Activated naive CD4-positive, alpha-beta T cell treated with anti-CD3 and anti-CD28 coated beads for 36 hours (primary cell): ENCODE results near the gene BTBD9. TPM values are rescaled to one million over a fixed set of nuclear protein-coding genes. Genes with fewer than 3 reads are reported as not detected.
"Not testable (repeated sequence)": the region's sequence is repeated elsewhere in the genome, so short reads cannot be mapped to it uniquely, and the experiment has no call there.

Source experiments
- CTCF ChIA-PET: fragments of 350-600 bp; sonication (Branson Sonifier 250); formaldehyde crosslinking; loops from one replicate; lab custom pipeline; 2021; ENCODE audit warnings: antibody characterized with exemption; lab: Charles Lee
- DNase-seq: peaks from one replicate; pipeline ENCODE4 v3.0.0-alpha.2; 2020
- H3K27ac Mint-ChIP-seq: one replicate; pipeline ENCODE4 v1.8.0; 2021; ENCODE audit warnings: mild to moderate bottlenecking, mixed read lengths
- H3K27me3 Mint-ChIP-seq: one replicate; pipeline ENCODE4 v1.8.0; 2021; ENCODE audit warnings: low read depth, mixed read lengths
- H3K36me3 Mint-ChIP-seq: one replicate; pipeline ENCODE4 v1.8.0; 2021; ENCODE audit warnings: low read depth, mixed read lengths
- H3K4me1 Mint-ChIP-seq: one replicate; pipeline ENCODE4 v1.8.0; 2021; ENCODE audit warnings: low read depth, mixed read lengths
- H3K4me3 Mint-ChIP-seq: one replicate; pipeline ENCODE4 v1.8.0; 2021; ENCODE audit warnings: mild to moderate bottlenecking, moderate library complexity, mixed read lengths
- H3K9me3 Mint-ChIP-seq: one replicate; pipeline ENCODE4 v1.8.0; 2021; ENCODE audit warnings: mixed read lengths
- intact Hi-C: fragments of 100-400 bp; cut with micrococcal nuclease; formaldehyde crosslinking; loops from one replicate; pipeline ENCODE4 v1.15.1; 2023
- total RNA-seq, 2 experiments: library from RNA; stranded (reverse); gene quantifications; one replicate each; pipeline ENCODE4 v1.2.3, GENCODE V29; 2021

The BTBD9 gene
- total RNA-seq, 2 experiments from 2014 or later: 9.5 to 11.1 TPM

- no peak for DNase-seq
- no peak overlapping the region for H3K27ac Mint-ChIP-seq
- intact Hi-C loops: no loop called here
- H3K27me3 Mint-ChIP-seq: no peaks in the 10 kb centered on the region
- H3K4me1 Mint-ChIP-seq: no peaks in the 10 kb centered on the region
- H3K9me3 Mint-ChIP-seq: no peaks in the 10 kb centered on the region
- CTCF ChIA-PET: no interaction called here
- no peak overlapping the region for H3K4me3 Mint-ChIP-seq
- peaks cover 5% of the 10 kb centered on the region for H3K36me3 Mint-ChIP-seq
Observed at GRCh38 chr6:38142178-38142902, 497.4 kb downstream of the BTBD9 start.

DNA sequence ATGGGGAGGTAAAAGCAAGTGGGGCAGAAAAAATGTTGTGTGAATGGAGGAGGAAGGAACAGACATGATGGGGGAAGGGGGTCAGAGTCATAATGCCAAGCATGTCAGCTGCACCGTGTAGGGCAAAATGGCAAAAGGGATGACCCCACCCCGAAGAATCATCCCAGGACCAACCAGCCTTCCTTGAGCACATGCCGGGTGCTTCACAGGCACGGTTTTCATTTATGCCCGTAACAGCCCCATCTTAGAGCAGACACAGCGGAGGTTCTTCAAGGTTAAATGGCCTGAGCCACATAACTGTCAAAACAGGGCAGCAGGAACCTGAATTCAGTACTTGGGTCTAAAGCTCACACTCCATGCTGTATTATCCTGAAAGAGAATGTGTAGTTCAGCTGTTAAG, 498.0 kb downstream of the BTBD9 start:
- CTCF ChIA-PET: interaction anchor here (0.5 kb wide), 1 partner anchor 67 kb away, joined by 4 read pairs; no protein-coding TSS in a partner anchor
- no peak for DNase-seq

DNA sequence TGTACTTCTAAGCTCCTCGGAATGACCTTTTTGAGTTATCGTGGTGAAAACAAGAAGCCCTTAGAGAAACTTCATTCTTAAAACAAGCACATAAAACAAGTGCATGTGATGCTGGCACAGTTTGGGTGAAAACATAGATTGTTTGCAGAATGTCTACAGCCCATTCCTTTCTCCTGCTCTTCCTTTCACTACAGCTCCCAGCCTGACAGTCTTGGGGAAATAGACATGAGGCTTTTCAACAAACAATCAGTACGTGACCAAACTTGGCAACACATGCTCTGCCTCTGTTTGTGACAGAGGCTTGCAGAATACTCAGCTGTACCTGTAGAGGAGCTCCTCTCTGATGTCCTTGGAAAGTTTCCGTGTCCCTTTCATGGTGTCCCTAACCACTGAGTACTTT, 498.6 kb downstream of the BTBD9 start:
- intact Hi-C loops: no loop called here
- CTCF ChIA-PET: interaction anchor here (0.5 kb wide), 1 partner anchor 66 kb away, joined by 4 read pairs; no protein-coding TSS in a partner anchor
- H3K9me3 Mint-ChIP-seq: no peaks in the 10 kb centered on the region
- H3K4me3 Mint-ChIP-seq: no peak overlapping the region
- H3K27ac Mint-ChIP-seq: no peak overlapping the region
- H3K27me3 Mint-ChIP-seq: no peaks in the 10 kb centered on the region
- H3K36me3 Mint-ChIP-seq: peaks cover 7% of the 10 kb centered on the region
- DNase-seq: no peak
- peaks cover 4% of the 10 kb centered on the region for H3K4me1 Mint-ChIP-seq

More for the DNA sequence above, 498.0 kb downstream of the BTBD9 start:
- Mint-ChIP-seq H3K4me3 (no peak overlapping the region), H3K9me3 (no peaks in the 10 kb centered on the region), H3K27me3 (no peaks in the 10 kb centered on the region), H3K4me1 (peaks cover 3% of the 10 kb centered on the region), H3K36me3 (peaks cover 7% of the 10 kb centered on the region), H3K27ac (no peak overlapping the region)
- intact Hi-C loops: no loop called here

- Mint-ChIP-seq H3K27me3 (no peaks in the 10 kb centered on the region), H3K27ac (no peak overlapping the region), H3K36me3 (peaks cover 11% of the 10 kb centered on the region), H3K9me3 (no peaks in the 10 kb centered on the region), H3K4me1 (peaks cover 8% of the 10 kb centered on the region), H3K4me3 (no peak overlapping the region)
- intact Hi-C loops: no loop called here
- no peak for DNase-seq
- CTCF ChIA-PET: no interaction called here
Observed at GRCh38 chr6:38138374-38138773, 501.4 kb downstream of the BTBD9 start.

GRCh38 chr6:38137608-38138265, 502.0 kb downstream of the BTBD9 start:
- intact Hi-C loops: no loop called here

GRCh38 chr6:38136547-38136946, 503.2 kb downstream of the BTBD9 start:
- H3K27me3 Mint-ChIP-seq: no peaks in the 10 kb centered on the region
- intact Hi-C loops: no loop called here
- peaks cover 22% of the 10 kb centered on the region for H3K4me1 Mint-ChIP-seq
- CTCF ChIA-PET: interaction anchor here (0.6 kb wide), 1 partner anchor 483 kb away, joined by 3 read pairs; no protein-coding TSS in a partner anchor
- peaks cover 11% of the 10 kb centered on the region for H3K36me3 Mint-ChIP-seq
- H3K4me3 Mint-ChIP-seq: no peak overlapping the region
- H3K27ac Mint-ChIP-seq: no peak overlapping the region
- no peak for DNase-seq
- H3K9me3 Mint-ChIP-seq: no peaks in the 10 kb centered on the region

More at GRCh38 chr6:38137608-38138265, 502.0 kb downstream of the BTBD9 start:
- H3K9me3 Mint-ChIP-seq: no peaks in the 10 kb centered on the region
- no peak overlapping the region for H3K27ac Mint-ChIP-seq
- no peaks in the 10 kb centered on the region for H3K27me3 Mint-ChIP-seq
- H3K4me3 Mint-ChIP-seq: no peak overlapping the region
- H3K36me3 Mint-ChIP-seq: peaks cover 11% of the 10 kb centered on the region
- CTCF ChIA-PET: no interaction called here
- peaks cover 14% of the 10 kb centered on the region for H3K4me1 Mint-ChIP-seq
- DNase-seq: no peak

GRCh38 chr6:38134704-38135088, 505.0 kb downstream of the BTBD9 start:
- Mint-ChIP-seq H3K4me3 (no peak overlapping the region), H3K36me3 (peaks cover 14% of the 10 kb centered on the region), H3K27ac (no peak overlapping the region), H3K4me1 (peaks cover 41% of the 10 kb centered on the region), H3K9me3 (no peaks in the 10 kb centered on the region), H3K27me3 (no peaks in the 10 kb centered on the region)
- no peak for DNase-seq
- CTCF ChIA-PET: no interaction called here
- intact Hi-C loops: loop anchor here (5.0 kb wide), 1 partner anchor 437 kb away; the partner anchor contains the start of gene MDGA1

DNA sequence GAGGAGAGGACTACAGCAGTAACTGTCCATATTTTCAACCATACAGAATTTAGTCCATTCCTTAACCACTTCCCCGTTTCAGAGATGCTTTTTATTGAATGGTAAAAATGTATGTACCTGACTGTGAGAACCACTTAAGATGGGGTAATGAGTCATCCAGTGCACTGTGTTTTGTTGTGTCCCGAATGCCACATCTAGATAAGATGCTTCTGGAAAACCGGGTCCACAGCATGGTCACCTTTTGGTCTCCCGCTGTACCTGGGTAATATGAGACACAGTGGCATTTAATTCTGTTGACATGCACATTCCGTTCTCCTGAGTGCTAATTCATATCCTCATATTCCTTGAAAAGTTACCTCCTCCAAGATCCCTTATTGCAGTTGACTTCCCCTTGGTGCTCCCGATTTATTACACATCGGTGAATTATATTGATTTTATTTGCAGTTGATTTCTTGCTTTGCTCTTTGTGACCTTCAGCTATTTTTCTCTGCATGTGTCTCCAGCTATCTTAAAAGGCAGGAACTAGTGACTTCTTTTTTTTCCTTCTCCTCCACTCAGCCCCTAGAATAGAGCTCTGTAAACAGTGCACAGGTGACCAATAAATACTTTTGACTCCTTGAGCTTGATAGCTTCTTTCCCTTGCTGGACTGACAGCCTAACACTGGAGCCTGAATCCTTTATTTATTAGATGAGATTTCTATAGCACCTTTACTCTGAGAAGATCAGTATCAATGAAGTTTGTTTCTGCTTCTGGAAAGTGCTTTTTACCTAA, 505.6 kb downstream of the BTBD9 start:
- Mint-ChIP-seq H3K4me3 (no peak overlapping the region), H3K9me3 (no peaks in the 10 kb centered on the region), H3K36me3 (peaks cover 13% of the 10 kb centered on the region), H3K27ac (no peak overlapping the region), H3K27me3 (no peaks in the 10 kb centered on the region), H3K4me1 (peaks cover 44% of the 10 kb centered on the region)
- no peak for DNase-seq
- CTCF ChIA-PET: no interaction called here
- intact Hi-C loops: loop anchor here (5.0 kb wide), 1 partner anchor 437 kb away; the partner anchor contains the start of gene MDGA1

DNA sequence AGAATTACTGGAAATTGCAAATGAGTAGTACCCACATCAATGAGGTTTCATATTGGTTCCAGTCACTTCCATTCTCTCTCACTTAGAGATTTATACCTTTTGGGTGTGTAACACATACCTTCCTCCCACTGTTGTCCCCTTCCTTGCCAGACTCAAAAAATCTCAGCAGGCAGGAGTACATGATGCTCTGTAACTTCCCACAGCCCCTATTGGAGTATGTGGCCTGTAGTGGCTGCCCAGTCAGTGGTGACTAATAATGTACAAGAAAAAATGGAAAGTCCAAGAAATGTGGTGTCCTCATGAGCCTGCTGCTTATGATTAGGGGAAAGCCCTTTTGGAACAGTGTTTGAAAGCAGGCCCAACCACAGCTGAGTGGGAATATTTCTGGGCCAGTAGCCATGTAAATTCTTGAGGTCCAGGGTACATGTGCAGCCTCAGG, 508.2 kb downstream of the BTBD9 start:
- DNase-seq: peak; percentile 33
- Mint-ChIP-seq H3K9me3 (peaks cover 6% of the 10 kb centered on the region), H3K4me3 (no peak overlapping the region), H3K4me1 (peaks cover 44% of the 10 kb centered on the region), H3K27me3 (no peaks in the 10 kb centered on the region), H3K36me3 (peaks cover 13% of the 10 kb centered on the region), H3K27ac (peak overlapping the region; percentile 55)
- CTCF ChIA-PET: no interaction called here
- intact Hi-C loops: loop anchor here (1.0 to 5.0 kb wide), 4 partner anchors 73 to 541 kb away; partner anchors contain the start of gene MDGA1

- H3K27me3 Mint-ChIP-seq: no peaks in the 10 kb centered on the region
- no peak overlapping the region for H3K27ac Mint-ChIP-seq
- intact Hi-C loops: no loop called here
- peaks cover 6% of the 10 kb centered on the region for H3K9me3 Mint-ChIP-seq
- CTCF ChIA-PET: interaction anchor here (0.7 to 1.5 kb wide), 5 partner anchors 17 to 422 kb away, joined by 3 read pairs; no protein-coding TSS in a partner anchor
- DNase-seq: no peak
- peaks cover 32% of the 10 kb centered on the region for H3K4me1 Mint-ChIP-seq
- H3K4me3 Mint-ChIP-seq: no peak overlapping the region
- peaks cover 34% of the 10 kb centered on the region for H3K36me3 Mint-ChIP-seq
Observed at GRCh38 chr6:38127284-38127683, 512.4 kb downstream of the BTBD9 start.

DNA sequence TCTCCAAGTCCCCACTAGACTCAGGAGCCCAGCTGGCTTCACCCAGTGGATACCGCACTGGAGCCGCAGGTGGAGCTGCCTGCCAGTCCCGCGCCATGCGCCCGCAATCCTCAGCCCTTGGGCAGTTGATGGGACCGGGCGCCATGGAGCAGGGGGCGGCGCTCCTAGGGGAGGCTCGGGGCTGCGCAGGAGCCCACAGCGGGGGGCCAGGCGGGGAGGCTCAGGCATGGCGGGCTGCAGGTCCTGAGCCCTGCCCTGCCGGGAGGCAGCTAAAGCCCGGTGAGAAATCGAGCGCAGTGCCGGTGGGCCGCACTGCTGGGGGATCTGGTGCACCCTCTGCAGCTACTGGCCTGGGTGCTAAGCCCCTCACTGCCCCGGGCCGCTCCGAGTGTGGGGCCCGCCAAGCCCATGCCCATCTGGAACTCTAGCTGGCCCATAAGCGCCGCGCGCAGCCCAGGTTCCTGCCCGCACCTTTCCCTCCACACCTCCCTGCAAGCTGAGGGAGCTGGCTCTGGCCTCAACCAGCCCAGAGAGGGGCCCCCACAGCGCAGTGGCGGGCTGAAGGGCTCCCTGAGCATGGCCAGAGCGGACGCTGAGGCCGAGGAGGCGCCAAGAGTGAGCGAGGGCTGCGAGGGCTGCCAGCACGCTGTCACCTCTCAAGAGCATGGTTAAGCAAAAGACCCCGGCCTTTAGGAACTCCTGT, 515.4 kb downstream of the BTBD9 start:
- H3K4me3 Mint-ChIP-seq, intact Hi-C loops, CTCF ChIA-PET, DNase-seq, H3K27me3 Mint-ChIP-seq, H3K9me3 Mint-ChIP-seq, H3K27ac Mint-ChIP-seq, H3K4me1 Mint-ChIP-seq: not testable (repeated sequence)
- peaks cover 39% of the 10 kb centered on the region for H3K36me3 Mint-ChIP-seq
